ENCODE results near the gene COL4A5. TPM values are rescaled to one million over a fixed set of nuclear protein-coding genes. Genes with fewer than 3 reads are reported as not detected.

Gene COL4A5
- total and polyA plus RNA-seq, 2 donors (not counting 3 experiments of a cell fraction or from before 2014, with no cell fraction given) = 15.4 to 28.8 TPM

GRCh38 chrX:108557580-108557979, 117.9 kb downstream of the COL4A5 start:
- no peaks in the 10 kb centered on the region for H3K4me1 ChIP-seq (ENCODE audit: control insufficient read depth, extremely low read depth, insufficient read depth, low read length)
- H3K27ac ChIP-seq (ENCODE audit: insufficient read depth, low read depth, low read length) = no peak overlapping the region
- TF ChIP-seq POLR2A (IDR thresholded peaks at IDR 0.05; ENCODE audit: low read depth, low read length) = no peak
- no peak for TF ChIP-seq MAX (IDR thresholded peaks at IDR 0.05; ENCODE audit: insufficient read depth, insufficient read length)
- TF ChIP-seq MYC (IDR thresholded peaks at IDR 0.05; ENCODE audit: low read depth, low read length) = no peak
- TF ChIP-seq JUN (IDR thresholded peaks at IDR 0.05; ENCODE audit: borderline replicate concordance, insufficient read depth, insufficient read length, low read depth) = no peak
- TF ChIP-seq EZH2 (IDR thresholded peaks at IDR 0.05; ENCODE audit: borderline replicate concordance, low read depth, low read length, severe bottlenecking) = no peak
- no peak for TF ChIP-seq CTCF (IDR thresholded peaks at IDR 0.05; ENCODE audit: extremely low read depth in 1 of 2, insufficient read depth in 1 of 2, low read depth in 1 of 2, low read length in 2 of 2)
- no peak for TF ChIP-seq POLR2AphosphoS5 (IDR thresholded peaks at IDR 0.05; ENCODE audit: insufficient read depth, low read depth, low read length)
- no peak for TF ChIP-seq FOS (IDR thresholded peaks at IDR 0.05; ENCODE audit: borderline replicate concordance, insufficient read depth, low read length)
- no peak for TF ChIP-seq GATA2 (IDR thresholded peaks at IDR 0.05; ENCODE audit: insufficient read depth, insufficient read length, low read depth, low read length)
- H3K9me1 ChIP-seq (replicated peaks; ENCODE audit: control insufficient read depth, extremely low read depth, insufficient read depth, low read length) = no peaks in the 10 kb centered on the region
- H2AFZ ChIP-seq (ENCODE audit: low read depth, low read length) = no peak overlapping the region
- no peak overlapping the region for H3K4me2 ChIP-seq (ENCODE audit: insufficient read depth, low read length)
- no peaks in the 10 kb centered on the region for H3K9me3 ChIP-seq (replicated peaks; ENCODE audit: control insufficient read depth, insufficient read depth, low read length)
- H3K36me3 ChIP-seq (ENCODE audit: control insufficient read depth in 2 of 2, extremely low read depth in 1 of 2, insufficient read depth in 2 of 2, low read length in 2 of 2) = no peaks in the 10 kb centered on the region
- no peak overlapping the region for H3K4me3 ChIP-seq (replicated peaks in 1 of 3; ENCODE audit: insufficient read depth in 1 of 3, low read depth in 1 of 3, low read length in 3 of 3)
- dilution Hi-C loops (cut with MboI; ENCODE audit: extremely low pct_ligation_motif_present, low sequenced_read_pairs) = no loop called here
- no peaks in the 10 kb centered on the region for H3K79me2 ChIP-seq (ENCODE audit: control insufficient read depth, insufficient read depth, low read length)
- no peak for FAIRE-seq
- BruUV-seq (replicated peaks) = no TSS peak
- POLR2A ChIA-PET = no interaction called here
- H4K20me1 ChIP-seq (replicated peaks; ENCODE audit: control insufficient read depth, extremely low read depth, insufficient read depth, low read length) = no peaks in the 10 kb centered on the region
- CTCF ChIA-PET = no interaction called here
- H3K9ac ChIP-seq (replicated peaks; ENCODE audit: extremely low read depth, insufficient read depth, low read length) = no peak overlapping the region
- no peaks in the 10 kb centered on the region for H3K27me3 ChIP-seq (ENCODE audit: control insufficient read depth in 2 of 2, insufficient read depth in 2 of 2, low read length in 2 of 2)
- intact Hi-C loops (cut with micrococcal nuclease) = no loop called here
- no peak for DNase-seq (ENCODE audit: low read depth, low spot score)
